OCI-LY1 (cell line): Measurements from ENCODE around the gene FGF14.

Experiments used
- H2AFZ ChIP-seq: fragments of 200-600 bp; sonication (generic), shearing (Covaris generic); 2 replicates; pipeline ENCODE4 v1.6.0; 2014; ENCODE audit warnings: antibody characterized with exemption, mild to moderate bottlenecking, low read length
- H3F3A ChIP-seq: fragments of 200-600 bp; sonication (generic), shearing (Covaris generic); 2 replicates; pipeline ENCODE4 v1.6.0; 2014; ENCODE audit warnings: mild to moderate bottlenecking, antibody characterized with exemption, low read length, moderate library complexity; ENCODE audit not compliant: insufficient read depth
- H3K27ac ChIP-seq: fragments of 200-600 bp; sonication (generic); 2 replicates; pipeline ENCODE4 v1.5.1; 2014; ENCODE audit warnings: low read length, mixed run types, mild to moderate bottlenecking, low read depth; ENCODE audit not compliant: poor library complexity, severe bottlenecking
- H3K27me3 ChIP-seq: fragments of 200-600 bp; sonication (generic); 2 replicates; pipeline ENCODE4 v1.6.0; 2014; ENCODE audit warnings: antibody characterized with exemption, mild to moderate bottlenecking, low read length, moderate library complexity; ENCODE audit not compliant: insufficient read depth
- H3K36me3 ChIP-seq: fragments of 200-600 bp; sonication (generic); 2 replicates; pipeline ENCODE4 v1.6.1; 2014; ENCODE audit warnings: mild to moderate bottlenecking, antibody characterized with exemption, low read length, moderate library complexity, mixed read lengths; ENCODE audit not compliant: insufficient read depth
- H3K4me1 ChIP-seq: fragments of 200-600 bp; sonication (generic); 2 replicates; pipeline ENCODE4 v1.5.1; 2014; ENCODE audit warnings: mild to moderate bottlenecking, low read length, moderate library complexity; ENCODE audit not compliant: insufficient read depth, severe bottlenecking
- H3K4me2 ChIP-seq: fragments of 200-600 bp; sonication (generic), shearing (Covaris generic); 2 replicates; pipeline ENCODE4 v1.6.1; 2014; ENCODE audit warnings: low read length
- H3K4me3 ChIP-seq: fragments of 200-600 bp; sonication (generic); 2 replicates; pipeline ENCODE4 v1.5.1; 2014; ENCODE audit warnings: low read length, low read depth, mild to moderate bottlenecking, mixed read lengths; ENCODE audit not compliant: poor library complexity, severe bottlenecking
- H3K79me2 ChIP-seq: fragments of 200-600 bp; shearing (Covaris generic); 2 replicates; pipeline ENCODE4 v1.6.1; 2016; ENCODE audit warnings: mixed run types, low read length, mixed read lengths; ENCODE audit not compliant: insufficient read depth
- H3K9ac ChIP-seq: fragments of 200-600 bp; sonication (generic), shearing (Covaris generic); 2 replicates; pipeline ENCODE4 v1.6.1; 2014; ENCODE audit warnings: mild to moderate bottlenecking, low read length, mixed read lengths
- H3K9me2 ChIP-seq: fragments of 200-600 bp; sonication (generic), shearing (Covaris generic); 2 replicates; pipeline ENCODE4 v1.6.1; 2014; ENCODE audit warnings: low read depth, mild to moderate bottlenecking, low read length, mixed read lengths
- H3K9me3 ChIP-seq: fragments of 200-600 bp; shearing (Covaris generic); 2 replicates; pipeline ENCODE4 v1.6.1; 2014; ENCODE audit warnings: low read length, mixed read lengths
- H4K20me1 ChIP-seq: fragments of 200-600 bp; sonication (generic), shearing (Covaris generic); 2 replicates; pipeline ENCODE4 v1.6.0; 2016; ENCODE audit warnings: mild to moderate bottlenecking, low read length; ENCODE audit not compliant: insufficient read depth
- CTCF ChIP-seq: fragments of 200-600 bp; sonication (generic), shearing (Covaris generic); IDR thresholded peaks from 2 replicates; pipeline ENCODE4 v1.5.1; 2017; ENCODE audit warnings: mild to moderate bottlenecking, antibody characterized with exemption, low read length, moderate library complexity, mixed read lengths
- EZH2 ChIP-seq: fragments of 200-600 bp; sonication (generic), shearing (Covaris generic); IDR thresholded peaks from 2 replicates; pipeline ENCODE4 v1.8.0; 2017; ENCODE audit warnings: borderline replicate concordance, mixed run types, mild to moderate bottlenecking, antibody characterized with exemption, low read length, moderate library complexity, mixed read lengths

The FGF14 gene

GRCh38 chr13:102380012-102380411 is 21.8 kb downstream of the FGF14 start:
- Histone ChIP-seq H3F3A (no peaks in the 10 kb centered on the region), H3K9ac (no peak overlapping the region)

GRCh38 chr13:102376318-102376717 is 25.5 kb downstream of the FGF14 start:
- Histone ChIP-seq H3K9ac (no peak overlapping the region), H3K36me3 (no peaks in the 10 kb centered on the region), H3K4me3 (no peak overlapping the region), H3K79me2 (no peaks in the 10 kb centered on the region), H3K4me2 (no peak overlapping the region), H3F3A (no peaks in the 10 kb centered on the region), H4K20me1 (no peaks in the 10 kb centered on the region), H3K27ac (no peak overlapping the region), H3K4me1 (no peaks in the 10 kb centered on the region), H3K9me2 (no peaks in the 10 kb centered on the region), H3K27me3 (no peaks in the 10 kb centered on the region), H2AFZ (no peak overlapping the region), H3K9me3 (no peaks in the 10 kb centered on the region)
- TF ChIP-seq CTCF (no peak), EZH2 (no peak)

More at GRCh38 chr13:102380012-102380411, 21.8 kb downstream of the FGF14 start:
- H3K27ac ChIP-seq = no peak overlapping the region
- no peaks in the 10 kb centered on the region for H3K4me1 ChIP-seq
- H3K9me2 ChIP-seq = no peaks in the 10 kb centered on the region
- H3K79me2 ChIP-seq = no peaks in the 10 kb centered on the region
- no peaks in the 10 kb centered on the region for H3K9me3 ChIP-seq
- no peaks in the 10 kb centered on the region for H4K20me1 ChIP-seq
- H2AFZ ChIP-seq = no peak overlapping the region
- TF ChIP-seq EZH2 (no peak), CTCF (no peak)
- no peaks in the 10 kb centered on the region for H3K27me3 ChIP-seq
- no peaks in the 10 kb centered on the region for H3K36me3 ChIP-seq
- H3K4me3 ChIP-seq = no peak overlapping the region
- H3K4me2 ChIP-seq = no peak overlapping the region

- no peak overlapping the region for H3K27ac ChIP-seq
- H3F3A ChIP-seq = no peaks in the 10 kb centered on the region
- no peaks in the 10 kb centered on the region for H3K9me3 ChIP-seq
- H3K4me3 ChIP-seq = no peak overlapping the region
- no peaks in the 10 kb centered on the region for H4K20me1 ChIP-seq
- H3K9ac ChIP-seq = no peak overlapping the region
- H3K27me3 ChIP-seq = no peaks in the 10 kb centered on the region
- H3K4me1 ChIP-seq = no peaks in the 10 kb centered on the region
- no peaks in the 10 kb centered on the region for H3K79me2 ChIP-seq
- H3K36me3 ChIP-seq = no peaks in the 10 kb centered on the region
- no peak overlapping the region for H2AFZ ChIP-seq
- H3K9me2 ChIP-seq = no peaks in the 10 kb centered on the region
- TF ChIP-seq CTCF (no peak), EZH2 (no peak)
- no peak overlapping the region for H3K4me2 ChIP-seq
Observed at GRCh38 chr13:102374726-102375125, 27.1 kb downstream of the FGF14 start.
